B cell (primary cell): ENCODE data around the gene TBX2.

Source experiments
- EZH2 ChIP-seq: IDR thresholded peaks from 2 replicates; pipeline ENCODE4 v1.6.1; 2012; ENCODE audit warnings: borderline replicate concordance, low read depth, mild to moderate bottlenecking, moderate library complexity, low read length; ENCODE audit not compliant: insufficient read depth, poor library complexity, severe bottlenecking
- TF ChIP-seq, protein P1 (sequence below): fragments of 200-600 bp; IDR thresholded peaks from one replicate; pipeline ENCODE4 v1.8.0; 2022; ENCODE audit warnings: antibody characterized with exemption, mild to moderate bottlenecking

DNA sequence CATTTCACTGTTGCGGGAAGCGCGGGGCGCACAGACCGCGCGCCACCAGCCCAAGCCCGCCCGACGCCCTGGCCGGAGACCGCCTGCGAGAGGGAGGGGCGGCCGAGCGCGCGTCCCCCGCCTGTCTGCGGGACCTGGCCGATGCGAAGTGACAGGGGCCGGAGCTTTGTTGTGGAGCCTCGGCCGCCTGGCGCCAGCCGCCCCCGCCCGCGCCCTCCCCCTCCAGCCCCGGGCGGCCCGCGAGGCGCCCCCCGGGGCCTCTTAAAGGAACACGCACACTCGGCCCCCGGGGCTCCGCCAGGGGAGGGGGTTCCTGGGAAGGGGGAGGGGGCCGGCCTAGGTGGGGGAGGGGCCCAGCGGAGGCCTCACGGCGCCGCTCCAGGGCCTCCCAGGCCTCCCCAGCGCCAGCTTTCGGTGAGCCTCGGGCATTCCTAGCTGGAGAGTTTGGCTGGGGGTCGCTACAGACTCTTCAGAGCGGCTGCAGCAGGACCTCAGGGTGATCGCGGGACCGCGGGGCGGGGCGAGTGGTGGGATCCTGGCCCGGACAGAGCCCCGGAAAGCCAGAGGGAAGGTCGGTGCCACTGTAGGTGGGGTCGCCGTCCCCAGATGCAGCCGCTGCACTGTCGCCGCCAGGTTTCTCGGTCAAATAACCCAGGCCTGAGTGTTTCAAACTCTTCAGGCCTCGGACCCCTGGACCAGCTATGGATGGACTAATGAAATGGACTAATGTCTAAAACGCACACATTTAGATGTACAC lies 2.4 kb upstream of the TBX2 start:
- TF ChIP-seq, protein P1, sequence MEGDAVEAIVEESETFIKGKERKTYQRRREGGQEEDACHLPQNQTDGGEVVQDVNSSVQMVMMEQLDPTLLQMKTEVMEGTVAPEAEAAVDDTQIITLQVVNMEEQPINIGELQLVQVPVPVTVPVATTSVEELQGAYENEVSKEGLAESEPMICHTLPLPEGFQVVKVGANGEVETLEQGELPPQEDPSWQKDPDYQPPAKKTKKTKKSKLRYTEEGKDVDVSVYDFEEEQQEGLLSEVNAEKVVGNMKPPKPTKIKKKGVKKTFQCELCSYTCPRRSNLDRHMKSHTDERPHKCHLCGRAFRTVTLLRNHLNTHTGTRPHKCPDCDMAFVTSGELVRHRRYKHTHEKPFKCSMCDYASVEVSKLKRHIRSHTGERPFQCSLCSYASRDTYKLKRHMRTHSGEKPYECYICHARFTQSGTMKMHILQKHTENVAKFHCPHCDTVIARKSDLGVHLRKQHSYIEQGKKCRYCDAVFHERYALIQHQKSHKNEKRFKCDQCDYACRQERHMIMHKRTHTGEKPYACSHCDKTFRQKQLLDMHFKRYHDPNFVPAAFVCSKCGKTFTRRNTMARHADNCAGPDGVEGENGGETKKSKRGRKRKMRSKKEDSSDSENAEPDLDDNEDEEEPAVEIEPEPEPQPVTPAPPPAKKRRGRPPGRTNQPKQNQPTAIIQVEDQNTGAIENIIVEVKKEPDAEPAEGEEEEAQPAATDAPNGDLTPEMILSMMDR = no peak
- no peak for TF ChIP-seq EZH2
